Activated CD4-positive, CD25-positive, alpha-beta regulatory T cell (primary cell): ENCODE results near the gene MCTP1.
"Not testable (repeated sequence)": the region's sequence is repeated elsewhere in the genome, so short reads cannot be mapped to it uniquely, and the experiment has no call there.

Experiments
- DNase-seq, 4 experiments: peaks; one replicate each; lab custom pipeline; 2025; lab: John Stamatoyannopoulos, UW

Gene MCTP1

GRCh38 chr5:95027775-95028174 lies 257.1 kb downstream of the MCTP1 start:
- DNase-seq = no peak

DNA sequence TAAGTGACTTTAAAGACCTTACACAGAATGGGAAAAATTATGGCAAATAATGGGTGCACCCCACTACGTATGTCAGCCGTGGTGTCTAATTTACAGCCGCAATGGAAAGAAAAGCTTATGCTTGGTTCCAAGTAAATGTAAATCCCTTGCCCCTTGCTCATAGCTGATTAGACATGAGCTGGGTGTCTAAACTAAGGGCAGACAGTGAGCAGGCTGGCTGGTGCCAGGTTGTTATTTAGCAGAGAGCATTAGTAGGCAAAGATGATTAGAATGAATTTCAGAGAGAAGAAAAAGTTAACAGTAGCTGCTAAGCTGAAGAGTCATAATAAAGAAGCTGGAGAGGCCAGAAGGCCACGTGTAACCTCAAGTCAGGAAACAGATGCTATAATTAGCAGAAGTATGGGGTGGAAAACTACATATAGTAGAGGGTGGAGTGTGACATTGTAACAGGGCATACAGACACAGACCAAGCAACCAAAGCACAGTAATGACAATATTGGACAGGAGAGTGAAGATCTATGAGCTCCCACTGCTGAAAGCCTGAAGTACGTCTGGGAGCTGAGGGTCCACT lies 257.7 kb downstream of the MCTP1 start:
- no peak for DNase-seq

- no peak for DNase-seq
Measured at GRCh38 chr5:95026718-95027117, 258.2 kb downstream of the MCTP1 start.

DNA sequence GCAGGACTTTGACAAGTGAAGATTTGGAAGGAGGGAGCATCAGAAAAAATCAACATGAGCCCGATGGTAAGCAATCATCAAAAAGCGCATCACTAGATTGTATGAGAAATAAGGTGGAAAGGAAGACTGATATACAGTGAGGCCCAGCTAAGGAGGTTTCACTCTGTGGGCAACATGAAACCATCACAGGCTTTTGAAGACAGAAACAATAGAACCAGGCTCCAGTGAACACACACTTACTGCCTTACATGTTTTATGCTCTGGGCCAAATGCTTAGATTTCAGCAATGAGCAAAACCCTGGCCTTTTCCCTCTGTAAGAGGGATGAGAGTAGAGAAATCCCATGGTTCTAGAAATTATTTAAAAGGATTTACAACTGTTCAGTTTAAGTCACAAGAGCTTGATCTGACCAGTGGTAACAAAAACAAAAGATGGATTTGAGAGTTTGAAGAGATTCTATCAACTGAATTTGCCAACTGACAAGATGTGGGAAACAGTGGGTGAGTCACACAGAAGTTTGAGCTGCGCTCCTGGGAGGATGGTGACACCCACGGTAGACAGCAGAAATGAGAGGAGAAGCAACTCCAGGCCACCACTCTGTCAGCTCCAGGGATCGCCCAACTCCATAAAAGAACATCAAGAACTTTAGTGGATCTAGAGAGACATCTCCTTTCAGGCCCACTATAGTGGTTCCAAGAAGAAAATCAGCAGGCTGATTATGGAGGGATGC lies 261.8 kb downstream of the MCTP1 start:
- no peak for DNase-seq

DNA sequence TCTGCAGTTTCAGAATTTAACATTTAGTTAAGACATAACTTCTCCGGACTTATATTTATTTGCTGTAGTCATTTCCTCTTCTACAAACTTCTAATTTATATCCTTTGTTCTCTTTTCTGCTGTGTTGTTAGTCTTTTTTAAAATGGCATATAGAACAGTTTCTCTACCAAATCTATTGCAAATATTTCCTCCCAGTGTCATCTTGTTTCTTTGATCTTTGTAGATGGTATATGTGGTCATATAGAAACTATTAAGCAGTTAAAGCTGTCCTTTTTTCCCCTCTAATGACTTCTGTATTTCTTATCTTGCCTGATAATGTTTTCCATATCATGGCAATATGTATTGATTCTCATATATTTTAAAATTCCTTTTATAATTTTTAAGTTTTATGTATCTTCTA lies 264.5 kb downstream of the MCTP1 start:
- no peak for DNase-seq

DNA sequence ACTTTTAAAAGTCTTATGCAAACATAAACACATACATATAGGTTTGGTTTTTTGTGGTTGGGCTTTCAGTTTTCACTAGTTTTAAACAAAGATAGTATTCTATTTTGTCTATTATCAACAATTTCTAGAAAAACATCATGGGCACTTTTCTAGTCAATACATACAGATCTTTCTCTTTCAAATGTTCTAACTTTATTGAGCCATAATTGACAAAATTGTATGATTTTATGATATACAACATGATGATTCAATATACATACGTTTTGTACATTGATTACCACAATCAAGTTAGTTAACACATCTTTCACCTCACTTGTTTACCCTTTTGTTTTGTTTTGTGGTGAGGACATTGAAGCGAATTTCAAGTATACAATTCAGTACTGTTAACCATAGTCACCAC lies 265.9 kb downstream of the MCTP1 start:
- DNase-seq = no peak

DNA sequence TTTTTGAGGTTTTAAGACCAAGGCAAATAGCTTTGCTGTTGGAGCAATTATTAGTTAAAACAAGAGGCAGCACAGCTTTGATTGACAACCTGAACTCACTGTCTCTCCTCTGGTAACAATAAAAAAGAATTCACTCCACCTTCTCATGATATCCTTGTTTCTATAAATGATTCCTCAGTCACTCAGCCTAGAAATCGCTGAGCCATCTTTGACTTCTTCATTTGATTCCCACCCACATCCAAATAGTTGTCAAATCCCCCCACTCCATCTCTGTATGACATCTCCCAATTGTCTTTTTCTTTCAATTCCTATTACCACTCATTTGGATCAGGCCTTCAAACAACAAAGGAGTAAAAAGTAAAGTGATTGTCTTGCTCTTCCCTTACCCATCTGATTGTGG lies 266.4 kb downstream of the MCTP1 start:
- no peak for DNase-seq

DNA sequence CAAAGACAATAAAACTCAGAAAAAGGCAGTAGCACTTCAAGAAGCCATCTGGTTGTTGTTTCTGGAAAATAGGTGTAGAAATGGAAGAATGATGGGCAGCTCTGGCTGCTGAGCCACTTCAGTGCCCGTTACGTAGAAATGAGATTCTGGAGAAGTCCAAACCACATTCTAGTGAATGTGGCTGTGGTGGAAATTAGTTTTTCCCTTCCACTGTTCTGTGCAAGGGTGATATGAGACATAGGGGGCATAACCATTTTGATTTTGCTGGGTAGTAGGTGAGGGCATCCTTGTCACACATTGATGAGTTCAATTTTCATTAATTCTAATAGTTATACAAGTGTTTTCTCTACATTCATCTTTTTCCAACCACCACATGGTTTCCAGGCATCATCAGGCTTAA lies 275.1 kb downstream of the MCTP1 start:
- DNase-seq = no peak

DNA sequence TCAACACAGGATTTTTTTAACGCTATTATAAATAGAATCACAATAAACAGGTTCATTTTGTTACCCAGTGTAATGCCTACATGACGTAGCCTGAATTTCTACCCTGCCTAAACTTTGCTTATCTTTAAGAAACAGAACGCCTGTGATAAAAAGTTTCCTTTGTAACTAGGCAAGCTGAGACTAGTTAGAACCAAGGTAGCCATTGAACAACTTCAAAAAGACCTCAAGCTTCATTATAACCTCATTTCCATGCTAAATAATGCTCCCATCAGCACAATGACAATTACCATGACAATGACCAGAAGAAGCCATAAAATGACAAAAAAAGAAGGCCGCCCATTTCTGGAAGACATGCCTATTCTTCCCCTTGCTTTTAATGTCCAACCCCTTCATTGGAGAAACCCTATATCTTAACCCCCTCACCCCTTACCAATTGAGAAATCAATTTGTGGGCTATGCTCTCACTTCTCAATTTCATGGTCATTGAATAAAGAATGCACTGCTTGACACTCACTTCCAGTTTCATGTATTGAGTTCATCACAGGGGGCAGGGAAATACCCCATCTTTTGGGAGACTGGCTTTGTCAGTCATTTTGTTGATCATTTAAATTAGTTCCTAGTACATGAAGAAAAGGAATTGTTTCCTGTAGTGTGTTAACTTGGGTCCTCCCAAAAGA lies 276.8 kb downstream of the MCTP1 start:
- no peak for DNase-seq

- DNase-seq = no peak
Measured at GRCh38 chr5:95005811-95006210, 279.1 kb downstream of the MCTP1 start.

DNA sequence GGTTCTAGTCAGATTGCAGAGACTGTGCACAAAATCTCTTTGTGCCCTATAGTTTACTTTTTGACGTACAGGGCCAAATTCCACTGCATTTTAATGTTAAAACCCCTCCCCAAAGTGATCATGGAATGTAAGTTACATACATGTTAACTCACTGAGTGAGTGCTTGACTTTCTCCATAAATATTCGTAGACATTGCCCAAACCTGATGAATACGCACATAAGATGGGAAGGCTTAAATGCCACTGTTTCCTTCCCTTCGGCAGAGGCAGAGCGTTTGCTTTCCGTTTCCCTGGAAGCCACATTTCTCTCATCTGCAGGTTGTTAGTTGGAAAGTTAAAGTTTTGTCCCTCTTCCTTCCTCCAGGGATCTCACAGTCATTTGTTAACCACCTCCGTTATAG lies 286.2 kb downstream of the MCTP1 start:
- DNase-seq = no peak

- DNase-seq = not testable (repeated sequence)
Measured at GRCh38 chr5:94994537-94994936, 290.4 kb downstream of the MCTP1 start.

GRCh38 chr5:94993491-94993890 lies 291.4 kb downstream of the MCTP1 start:
- no peak for DNase-seq

GRCh38 chr5:94992325-94992724 lies 292.6 kb downstream of the MCTP1 start:
- no peak for DNase-seq

DNA sequence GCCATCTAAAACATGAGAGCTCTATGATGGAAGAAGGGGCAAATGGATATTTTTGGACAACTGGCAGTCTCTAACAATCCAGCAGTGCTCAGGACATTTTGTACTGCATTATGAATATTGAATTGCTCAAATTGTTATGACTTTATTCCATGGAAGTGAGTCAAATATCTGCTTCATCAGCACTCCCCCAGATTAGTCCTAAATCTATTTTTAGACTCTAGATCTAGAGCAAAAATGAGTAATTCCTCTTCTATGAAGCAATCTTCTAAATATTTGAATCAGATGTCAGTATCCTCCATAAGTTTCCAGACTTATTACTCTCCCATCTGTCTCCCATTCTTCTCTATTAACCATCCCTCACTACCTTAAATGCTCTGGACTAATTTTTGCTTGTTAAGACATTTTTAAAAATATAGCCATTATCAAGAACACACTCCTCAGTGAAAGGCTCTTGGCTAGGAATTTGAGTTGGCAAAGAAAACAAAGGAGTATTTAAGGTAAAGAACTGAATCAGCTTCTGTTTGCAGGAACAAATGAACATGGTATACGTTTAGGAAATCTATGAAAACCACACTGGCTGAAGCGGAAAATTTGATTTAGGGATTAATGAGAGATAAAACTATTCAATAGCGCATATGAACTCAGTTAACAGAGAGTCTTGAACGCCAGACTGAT lies 300.9 kb downstream of the MCTP1 start:
- no peak for DNase-seq

GRCh38 chr5:94977437-94977836 lies 307.5 kb downstream of the MCTP1 start:
- DNase-seq = no peak

DNA sequence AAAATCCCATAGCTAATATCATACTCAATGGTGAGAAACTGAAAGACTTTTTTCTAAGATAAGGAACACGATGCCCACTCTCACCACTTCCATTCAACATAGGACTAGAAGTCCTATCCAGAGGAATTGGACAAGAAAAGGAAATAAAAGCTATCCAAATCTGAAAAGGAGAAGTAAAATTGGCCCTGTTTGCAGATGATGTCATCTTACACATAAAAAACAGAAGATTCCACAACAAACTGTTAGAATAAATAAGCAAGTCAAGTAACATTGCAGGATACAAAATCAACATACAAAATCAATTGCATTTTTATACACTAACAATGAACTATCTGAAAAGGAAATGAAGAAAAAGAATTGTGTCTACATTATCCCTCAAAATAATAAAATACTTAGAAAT lies 308.0 kb downstream of the MCTP1 start:
- DNase-seq = no peak

DNA sequence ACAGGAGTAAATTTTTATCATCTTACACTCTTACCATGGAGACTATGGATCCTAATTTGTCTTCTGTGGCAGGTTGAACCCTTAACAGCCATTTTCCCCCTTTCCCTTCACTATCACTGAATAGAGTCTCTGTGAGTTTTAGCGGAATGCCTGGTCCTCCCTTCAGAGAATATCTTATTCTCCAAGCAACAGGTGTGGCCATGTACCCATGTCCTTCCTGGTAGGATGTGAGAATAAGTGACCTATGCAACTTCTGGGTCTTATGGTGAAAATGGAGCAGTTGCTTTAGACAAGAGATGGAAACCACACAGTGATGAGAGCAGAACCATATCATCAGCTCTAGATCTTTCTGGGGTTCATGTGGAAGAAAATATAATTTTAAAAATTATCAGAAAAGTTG lies 312.6 kb downstream of the MCTP1 start:
- no peak for DNase-seq

GRCh38 chr5:94969174-94969573 lies 315.7 kb downstream of the MCTP1 start:
- DNase-seq = no peak

DNA sequence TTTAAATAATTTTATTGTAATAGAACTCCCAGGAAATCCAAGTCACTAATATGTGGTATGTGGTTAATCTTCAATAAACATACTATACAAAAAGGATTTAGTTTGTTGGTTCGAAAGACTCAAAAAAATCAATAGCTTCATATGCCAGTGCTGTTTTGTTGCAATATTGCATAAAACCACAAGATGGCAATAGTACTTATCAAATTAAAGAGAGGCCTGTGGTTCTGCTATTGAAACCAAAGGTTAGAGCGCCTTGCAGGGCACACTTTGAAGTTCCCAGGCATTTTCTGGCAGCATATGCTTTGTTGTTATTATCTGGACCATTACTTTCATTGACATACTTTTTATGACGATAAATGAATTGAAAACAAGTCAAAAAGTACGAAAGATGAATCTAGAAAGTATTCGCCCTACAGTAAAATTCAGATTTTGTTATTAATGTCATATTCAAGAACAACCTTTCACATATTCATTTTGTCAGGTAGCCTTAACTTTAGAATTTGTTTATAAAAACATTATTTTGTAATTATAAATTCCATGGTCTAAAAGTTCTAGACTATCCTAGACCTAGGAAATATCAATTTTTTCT lies 316.3 kb downstream of the MCTP1 start:
- no peak for DNase-seq

DNA sequence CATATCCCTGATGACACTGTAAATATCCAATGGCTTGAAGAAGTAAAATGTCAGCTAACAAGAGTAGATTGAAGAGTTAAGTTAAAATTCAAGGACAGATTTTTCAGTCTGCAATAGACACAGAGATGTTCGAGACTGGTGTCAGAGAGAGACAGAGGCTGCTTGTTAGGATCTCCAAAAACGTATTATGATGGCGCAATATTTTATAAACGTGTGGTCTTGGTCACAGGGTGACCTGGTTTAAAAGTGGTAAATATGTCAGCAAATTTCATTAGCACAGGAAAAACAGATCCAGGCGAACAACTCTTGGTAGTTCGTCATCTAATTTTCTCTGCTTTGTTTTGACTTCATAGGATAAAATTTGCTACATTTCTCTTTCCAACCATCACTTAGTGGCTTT lies 317.4 kb downstream of the MCTP1 start:
- DNase-seq = no peak

- DNase-seq = not testable (repeated sequence)
Measured at GRCh38 chr5:94959279-94959678, 325.6 kb downstream of the MCTP1 start.

DNA sequence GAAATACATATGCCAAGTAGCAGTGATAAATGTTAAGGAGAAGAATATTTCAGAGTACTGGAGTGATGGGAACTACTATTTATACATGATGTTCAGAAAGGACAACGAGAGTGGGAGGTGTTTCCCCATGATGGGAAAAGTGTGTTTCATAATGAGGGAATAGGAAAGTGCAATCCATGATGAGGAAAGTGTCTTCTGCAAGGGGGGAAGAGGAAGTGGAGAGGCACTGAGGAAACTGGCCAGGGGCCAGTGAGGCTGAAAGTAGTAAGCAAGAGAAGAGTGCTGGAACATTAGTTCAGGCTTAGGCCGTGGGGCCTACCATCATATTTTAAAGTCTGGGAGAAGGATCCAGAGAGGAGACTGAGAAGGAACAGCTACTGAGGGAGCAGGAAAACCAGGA lies 339.2 kb downstream of the MCTP1 start:
- no peak for DNase-seq
